GM23338 (cell line): ENCODE measurements around the gene RABGAP1L. TPM values are rescaled to one million over a fixed set of nuclear protein-coding genes. Genes with fewer than 3 reads are reported as not detected.

ENCODE experiments used
- ATAC-seq: fragments of 200-7000 bp; cut with Tn5 transposase; 3 replicates; pipeline ENCODE4 v1.9.1; 2020
- DNase-seq: peaks from one replicate; pipeline ENCODE4 v3.0.0-alpha.2; 2015; ENCODE audit warnings: low spot score
- H2AFZ ChIP-seq: fragments of 200-600 bp; sonication (generic); 2 replicates; pipeline ENCODE4 v1.8.0; 2016; ENCODE audit warnings: antibody characterized with exemption, mild to moderate bottlenecking, moderate library complexity
- H3F3A ChIP-seq: fragments of 200-600 bp; sonication (generic); replicated peaks from 2 replicates; pipeline ENCODE4 v1.8.0; 2017; ENCODE audit warnings: antibody characterized with exemption, mixed run types, low read depth
- H3K27ac ChIP-seq: fragments of 200-600 bp; sonication (generic); 2 replicates; pipeline ENCODE4 v1.6.1; 2016; ENCODE audit warnings: low read depth
- H3K27me3 ChIP-seq: fragments of 200-600 bp; sonication (generic); 2 replicates; pipeline ENCODE4 v1.8.0; 2016; ENCODE audit warnings: mild to moderate bottlenecking, mixed run types, moderate library complexity; ENCODE audit not compliant: insufficient read depth
- H3K36me3 ChIP-seq: fragments of 200-600 bp; sonication (generic); 2 replicates; pipeline ENCODE4 v1.8.0; 2016; ENCODE audit warnings: mild to moderate bottlenecking; ENCODE audit not compliant: insufficient read depth
- H3K4me1 ChIP-seq: fragments of 200-600 bp; sonication (generic); 2 replicates; pipeline ENCODE4 v1.8.0; 2016; ENCODE audit warnings: mild to moderate bottlenecking, moderate library complexity; ENCODE audit not compliant: insufficient read depth
- H3K4me2 ChIP-seq: fragments of 200-600 bp; sonication (generic); 2 replicates; pipeline ENCODE4 v1.7.1; 2017; ENCODE audit warnings: mixed run types
- H3K4me3 ChIP-seq: fragments of 200-600 bp; sonication (generic); 2 replicates; pipeline ENCODE4 v1.6.1; 2016; ENCODE audit warnings: mixed run types
- H3K79me2 ChIP-seq: fragments of 200-600 bp; sonication (generic); replicated peaks from 2 replicates; pipeline ENCODE4 v1.8.0; 2017; ENCODE audit warnings: mild to moderate bottlenecking; ENCODE audit not compliant: insufficient read depth
- H3K9me2 ChIP-seq: fragments of 200-600 bp; sonication (generic); 2 replicates; pipeline ENCODE4 v1.8.0; 2017; ENCODE audit not compliant: insufficient read depth
- H4K20me1 ChIP-seq: fragments of 200-600 bp; sonication (generic); replicated peaks from 2 replicates; pipeline ENCODE4 v1.8.0; 2017; ENCODE audit warnings: mild to moderate bottlenecking; ENCODE audit not compliant: insufficient read depth
- H3K27ac Mint-ChIP-seq: 2 replicates; pipeline ENCODE4 v1.8.0; 2020; ENCODE audit warnings: inconsistent platforms, mild to moderate bottlenecking, moderate library complexity, mixed read lengths
- H3K27me3 Mint-ChIP-seq: 3 replicates; pipeline ENCODE4 v1.8.0; 2022; ENCODE audit warnings: low read depth, mild to moderate bottlenecking, moderate library complexity, mixed read lengths, inconsistent platforms; ENCODE audit not compliant: insufficient read depth, poor library complexity
- H3K36me3 Mint-ChIP-seq: 3 replicates; pipeline ENCODE4 v1.8.0; 2021; ENCODE audit warnings: low read depth, mild to moderate bottlenecking, inconsistent platforms, moderate library complexity, mixed read lengths
- H3K4me1 Mint-ChIP-seq: 3 replicates; pipeline ENCODE4 v1.8.0; 2020; ENCODE audit warnings: mild to moderate bottlenecking, inconsistent platforms, mixed read lengths
- H3K4me3 Mint-ChIP-seq: 3 replicates; pipeline ENCODE4 v1.8.0; 2021; ENCODE audit warnings: moderate library complexity, mild to moderate bottlenecking, inconsistent platforms, mixed read lengths
- H3K9me3 Mint-ChIP-seq: 3 replicates; pipeline ENCODE4 v1.8.0; 2020; ENCODE audit warnings: moderate library complexity, mild to moderate bottlenecking, inconsistent platforms, mixed read lengths
- CREB1 ChIP-seq: fragments of 250-450 bp; sonication (Bioruptor Pico); IDR thresholded peaks from 2 replicates; pipeline ENCODE4 v1.5.0; 2020; ENCODE audit warnings: low read depth, mild to moderate bottlenecking, moderate library complexity
- polyA plus RNA-seq: library from polyadenylated mRNA; unstranded; fragments of >200 nt; fragmentation: Nextera tagmentation; extraction: Ambion mirVana; gene quantifications from 2 replicates; pipeline ENCODE4 v1.2.1, GENCODE V29; 2016
- total RNA-seq: library from RNA; depleted of rRNA; stranded (reverse); fragments of >200 nt; shearing (Covaris generic); gene quantifications from 2 replicates; pipeline ENCODE4 v1.2.3, GENCODE V29; 2014
- TF ChIP-seq, protein P1 (sequence below): fragments of 250-450 bp; sonication (Bioruptor Pico); IDR thresholded peaks from 2 replicates; pipeline ENCODE4 v1.5.0; 2020; ENCODE audit warnings: mild to moderate bottlenecking, moderate library complexity
- TF ChIP-seq, protein P2 (sequence below), 2 experiments: fragments of 200-600 bp in 1 of 2; sonication (generic) in 1 of 2; conservative IDR thresholded peaks; 2 replicates each; pipeline versions ENCODE4 v1.5.1 to v1.6.1; 2016 to 2017; ENCODE audit warnings: antibody characterized with exemption in 2 of 2, low read depth in 2 of 2, mild to moderate bottlenecking in 2 of 2, moderate library complexity in 1 of 2

Gene RABGAP1L
- total and polyA plus RNA-seq, 2 experiments from 2014 or later, result 83.2 to 136 TPM

GRCh38 chr1:174726167-174726879 lies 567.0 kb downstream of the RABGAP1L start:
- Histone ChIP-seq H3K9me2 (no peaks in the 10 kb centered on the region), H3F3A (no peaks in the 10 kb centered on the region), H3K4me2 (no peak overlapping the region), H3K4me1 (no peaks in the 10 kb centered on the region), H3K27ac (no peak overlapping the region), H3K4me3 (no peak overlapping the region), H4K20me1 (no peaks in the 10 kb centered on the region), H2AFZ (no peak overlapping the region), H3K27me3 (no peaks in the 10 kb centered on the region), H3K36me3 (no peaks in the 10 kb centered on the region), H3K79me2 (no peaks in the 10 kb centered on the region)
- TF ChIP-seq, protein P1, sequence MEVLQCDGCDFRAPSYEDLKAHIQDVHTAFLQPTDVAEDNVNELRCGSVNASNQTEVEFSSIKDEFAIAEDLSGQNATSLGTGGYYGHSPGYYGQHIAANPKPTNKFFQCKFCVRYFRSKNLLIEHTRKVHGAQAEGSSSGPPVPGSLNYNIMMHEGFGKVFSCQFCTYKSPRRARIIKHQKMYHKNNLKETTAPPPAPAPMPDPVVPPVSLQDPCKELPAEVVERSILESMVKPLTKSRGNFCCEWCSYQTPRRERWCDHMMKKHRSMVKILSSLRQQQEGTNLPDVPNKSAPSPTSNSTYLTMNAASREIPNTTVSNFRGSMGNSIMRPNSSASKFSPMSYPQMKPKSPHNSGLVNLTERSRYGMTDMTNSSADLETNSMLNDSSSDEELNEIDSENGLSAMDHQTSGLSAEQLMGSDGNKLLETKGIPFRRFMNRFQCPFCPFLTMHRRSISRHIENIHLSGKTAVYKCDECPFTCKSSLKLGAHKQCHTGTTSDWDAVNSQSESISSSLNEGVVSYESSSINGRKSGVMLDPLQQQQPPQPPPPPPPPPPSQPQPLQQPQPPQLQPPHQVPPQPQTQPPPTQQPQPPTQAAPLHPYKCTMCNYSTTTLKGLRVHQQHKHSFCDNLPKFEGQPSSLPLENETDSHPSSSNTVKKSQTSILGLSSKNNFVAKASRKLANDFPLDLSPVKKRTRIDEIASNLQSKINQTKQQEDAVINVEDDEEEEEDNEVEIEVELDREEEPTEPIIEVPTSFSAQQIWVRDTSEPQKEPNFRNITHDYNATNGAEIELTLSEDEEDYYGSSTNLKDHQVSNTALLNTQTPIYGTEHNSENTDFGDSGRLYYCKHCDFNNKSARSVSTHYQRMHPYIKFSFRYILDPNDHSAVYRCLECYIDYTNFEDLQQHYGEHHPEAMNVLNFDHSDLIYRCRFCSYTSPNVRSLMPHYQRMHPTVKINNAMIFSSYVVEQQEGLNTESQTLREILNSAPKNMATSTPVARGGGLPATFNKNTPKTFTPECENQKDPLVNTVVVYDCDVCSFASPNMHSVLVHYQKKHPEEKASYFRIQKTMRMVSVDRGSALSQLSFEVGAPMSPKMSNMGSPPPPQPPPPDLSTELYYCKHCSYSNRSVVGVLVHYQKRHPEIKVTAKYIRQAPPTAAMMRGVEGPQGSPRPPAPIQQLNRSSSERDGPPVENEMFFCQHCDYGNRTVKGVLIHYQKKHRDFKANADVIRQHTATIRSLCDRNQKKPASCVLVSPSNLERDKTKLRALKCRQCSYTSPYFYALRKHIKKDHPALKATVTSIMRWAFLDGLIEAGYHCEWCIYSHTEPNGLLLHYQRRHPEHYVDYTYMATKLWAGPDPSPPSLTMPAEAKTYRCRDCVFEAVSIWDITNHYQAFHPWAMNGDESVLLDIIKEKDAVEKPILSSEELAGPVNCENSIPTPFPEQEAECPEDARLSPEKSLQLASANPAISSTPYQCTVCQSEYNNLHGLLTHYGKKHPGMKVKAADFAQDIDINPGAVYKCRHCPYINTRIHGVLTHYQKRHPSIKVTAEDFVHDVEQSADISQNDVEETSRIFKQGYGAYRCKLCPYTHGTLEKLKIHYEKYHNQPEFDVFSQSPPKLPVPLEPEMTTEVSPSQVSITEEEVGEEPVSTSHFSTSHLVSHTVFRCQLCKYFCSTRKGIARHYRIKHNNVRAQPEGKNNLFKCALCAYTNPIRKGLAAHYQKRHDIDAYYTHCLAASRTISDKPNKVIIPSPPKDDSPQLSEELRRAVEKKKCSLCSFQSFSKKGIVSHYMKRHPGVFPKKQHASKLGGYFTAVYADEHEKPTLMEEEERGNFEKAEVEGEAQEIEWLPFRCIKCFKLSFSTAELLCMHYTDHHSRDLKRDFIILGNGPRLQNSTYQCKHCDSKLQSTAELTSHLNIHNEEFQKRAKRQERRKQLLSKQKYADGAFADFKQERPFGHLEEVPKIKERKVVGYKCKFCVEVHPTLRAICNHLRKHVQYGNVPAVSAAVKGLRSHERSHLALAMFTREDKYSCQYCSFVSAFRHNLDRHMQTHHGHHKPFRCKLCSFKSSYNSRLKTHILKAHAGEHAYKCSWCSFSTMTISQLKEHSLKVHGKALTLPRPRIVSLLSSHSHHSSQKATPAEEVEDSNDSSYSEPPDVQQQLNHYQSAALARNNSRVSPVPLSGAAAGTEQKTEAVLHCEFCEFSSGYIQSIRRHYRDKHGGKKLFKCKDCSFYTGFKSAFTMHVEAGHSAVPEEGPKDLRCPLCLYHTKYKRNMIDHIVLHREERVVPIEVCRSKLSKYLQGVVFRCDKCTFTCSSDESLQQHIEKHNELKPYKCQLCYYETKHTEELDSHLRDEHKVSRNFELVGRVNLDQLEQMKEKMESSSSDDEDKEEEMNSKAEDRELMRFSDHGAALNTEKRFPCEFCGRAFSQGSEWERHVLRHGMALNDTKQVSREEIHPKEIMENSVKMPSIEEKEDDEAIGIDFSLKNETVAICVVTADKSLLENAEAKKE (CRISPR knock-in tag), result no peak
- TF ChIP-seq CREB1, result no peak
- TF ChIP-seq, protein P2, sequence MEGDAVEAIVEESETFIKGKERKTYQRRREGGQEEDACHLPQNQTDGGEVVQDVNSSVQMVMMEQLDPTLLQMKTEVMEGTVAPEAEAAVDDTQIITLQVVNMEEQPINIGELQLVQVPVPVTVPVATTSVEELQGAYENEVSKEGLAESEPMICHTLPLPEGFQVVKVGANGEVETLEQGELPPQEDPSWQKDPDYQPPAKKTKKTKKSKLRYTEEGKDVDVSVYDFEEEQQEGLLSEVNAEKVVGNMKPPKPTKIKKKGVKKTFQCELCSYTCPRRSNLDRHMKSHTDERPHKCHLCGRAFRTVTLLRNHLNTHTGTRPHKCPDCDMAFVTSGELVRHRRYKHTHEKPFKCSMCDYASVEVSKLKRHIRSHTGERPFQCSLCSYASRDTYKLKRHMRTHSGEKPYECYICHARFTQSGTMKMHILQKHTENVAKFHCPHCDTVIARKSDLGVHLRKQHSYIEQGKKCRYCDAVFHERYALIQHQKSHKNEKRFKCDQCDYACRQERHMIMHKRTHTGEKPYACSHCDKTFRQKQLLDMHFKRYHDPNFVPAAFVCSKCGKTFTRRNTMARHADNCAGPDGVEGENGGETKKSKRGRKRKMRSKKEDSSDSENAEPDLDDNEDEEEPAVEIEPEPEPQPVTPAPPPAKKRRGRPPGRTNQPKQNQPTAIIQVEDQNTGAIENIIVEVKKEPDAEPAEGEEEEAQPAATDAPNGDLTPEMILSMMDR (conservative IDR thresholded peaks at IDR 0.05; ENCODE audit: low read depth in 2 of 2), result peak in 1 of 2 experiments; percentile 75; a peak in 3 of 4 replicates
- ATAC-seq (no peak), DNase-seq (peak; percentile 61)
- Mint-ChIP-seq H3K27me3 (no peaks in the 10 kb centered on the region), H3K4me3 (no peak overlapping the region), H3K9me3 (no peaks in the 10 kb centered on the region), H3K36me3 (no peaks in the 10 kb centered on the region), H3K4me1 (peaks cover 14% of the 10 kb centered on the region), H3K27ac (no peak overlapping the region)
